Mucosa of descending colon (tissue), 3 donors: ENCODE measurements around the gene SENP6. TPM values are rescaled to one million over a fixed set of nuclear protein-coding genes. Genes with fewer than 3 reads are reported as not detected.
A peak's percentile ranks its signal among the peaks of the same experiment; 100 is the strongest.

ENCODE experiments used
- ATAC-seq: fragments of 200-7000 bp; cut with Tn5 transposase; one replicate; pipeline ENCODE4 v1.9.1; 2020; ENCODE audit warnings: mild to moderate bottlenecking, moderate library complexity
- DNase-seq, 3 donors: peaks; one replicate each; pipeline ENCODE4 v3.0.0-alpha.2; 2020
- H3K36me3 ChIP-seq: fragments of 200-600 bp; one replicate; pipeline ENCODE4 v1.8.0; 2021; ENCODE audit warnings: low read depth, mild to moderate bottlenecking
- H3K4me1 ChIP-seq: fragments of 200-600 bp; one replicate; pipeline ENCODE4 v1.8.0; 2021; ENCODE audit warnings: low read depth, mild to moderate bottlenecking
- H3K4me3 ChIP-seq: fragments of 200-600 bp; one replicate; pipeline ENCODE4 v1.8.0; 2021; ENCODE audit warnings: mild to moderate bottlenecking
- H3K9me3 ChIP-seq: fragments of 200-600 bp; one replicate; pipeline ENCODE4 v1.8.0; 2021; ENCODE audit warnings: mild to moderate bottlenecking
- intact Hi-C, 2 donors: fragments of 100-400 bp; cut with DNase I in 1 of 2; cut with micrococcal nuclease in 1 of 2; formaldehyde crosslinking; loops; one replicate each; pipeline versions ENCODE4 v1.11.0 to v1.11.1; 2022; cut with DNase I, micrococcal nuclease
- total RNA-seq, 3 donors: library from RNA; stranded (reverse); fragmentation: NEBNext Ultra II Directional in 2 of 3; extraction: Animal tissue kit (Norgen Biotek cat#: 25700) in 2 of 3; gene quantifications; one replicate each; pipeline versions ENCODE4 v1.2.1 to v1.2.4, GENCODE V29; 2021 to 2023
- TF ChIP-seq, protein P1 (sequence below): fragments of 200-600 bp; IDR thresholded peaks from one replicate; pipeline ENCODE4 v1.8.0; 2022; ENCODE audit warnings: antibody characterized with exemption, mild to moderate bottlenecking
- donor health status: DM: no; HTN: no; CAD: no; lungs with moderate emphysema.
- donor health status: DM: no; HTN: no; CAD: no.
- donor health status: DM: no; HTN: yes; CAD: no.

The SENP6 gene
- total RNA-seq, 3 donors from 2014 or later = 72.2 to 117 (median 84.4) TPM

DNA sequence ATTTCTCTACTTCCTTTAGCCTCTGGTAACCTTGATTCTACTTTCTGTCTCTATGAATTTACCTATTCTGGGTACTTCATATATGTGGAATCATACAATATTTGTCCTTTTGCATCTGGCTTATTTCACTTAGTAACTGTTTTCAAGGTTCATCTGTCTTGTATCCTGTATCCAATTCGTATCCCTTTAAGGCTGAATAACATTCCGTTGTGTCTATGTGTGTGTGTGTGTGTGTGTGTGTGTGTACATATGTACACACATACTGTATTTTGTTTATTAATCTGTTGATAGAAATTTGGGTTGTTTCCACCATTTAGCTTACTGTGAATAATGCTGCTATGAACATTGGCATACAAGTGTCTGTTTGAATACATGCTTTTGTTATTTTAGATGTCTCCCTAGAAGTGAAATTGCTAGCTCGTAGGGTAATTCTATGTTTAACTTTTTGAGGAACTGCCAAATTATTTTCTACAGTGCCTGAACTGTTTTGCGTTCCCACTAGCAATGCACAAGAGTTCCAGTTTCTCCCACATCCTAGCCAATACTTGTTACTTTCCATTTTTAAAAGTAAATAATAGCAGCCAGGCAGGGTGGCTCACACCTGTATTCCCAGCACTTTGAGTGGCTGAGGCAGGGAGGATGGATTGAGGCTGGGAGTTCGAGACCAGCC, 17.7 kb downstream of the SENP6 start:
- ATAC-seq = peak; percentile 20
- TF ChIP-seq, protein P1, sequence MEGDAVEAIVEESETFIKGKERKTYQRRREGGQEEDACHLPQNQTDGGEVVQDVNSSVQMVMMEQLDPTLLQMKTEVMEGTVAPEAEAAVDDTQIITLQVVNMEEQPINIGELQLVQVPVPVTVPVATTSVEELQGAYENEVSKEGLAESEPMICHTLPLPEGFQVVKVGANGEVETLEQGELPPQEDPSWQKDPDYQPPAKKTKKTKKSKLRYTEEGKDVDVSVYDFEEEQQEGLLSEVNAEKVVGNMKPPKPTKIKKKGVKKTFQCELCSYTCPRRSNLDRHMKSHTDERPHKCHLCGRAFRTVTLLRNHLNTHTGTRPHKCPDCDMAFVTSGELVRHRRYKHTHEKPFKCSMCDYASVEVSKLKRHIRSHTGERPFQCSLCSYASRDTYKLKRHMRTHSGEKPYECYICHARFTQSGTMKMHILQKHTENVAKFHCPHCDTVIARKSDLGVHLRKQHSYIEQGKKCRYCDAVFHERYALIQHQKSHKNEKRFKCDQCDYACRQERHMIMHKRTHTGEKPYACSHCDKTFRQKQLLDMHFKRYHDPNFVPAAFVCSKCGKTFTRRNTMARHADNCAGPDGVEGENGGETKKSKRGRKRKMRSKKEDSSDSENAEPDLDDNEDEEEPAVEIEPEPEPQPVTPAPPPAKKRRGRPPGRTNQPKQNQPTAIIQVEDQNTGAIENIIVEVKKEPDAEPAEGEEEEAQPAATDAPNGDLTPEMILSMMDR = no peak
- no peak for DNase-seq
- intact Hi-C loops = no loop called here
- H3K36me3 ChIP-seq = no peaks in the 10 kb centered on the region
- no peak overlapping the region for H3K4me3 ChIP-seq
- peaks cover 34% of the 10 kb centered on the region for H3K4me1 ChIP-seq
- H3K9me3 ChIP-seq = no peaks in the 10 kb centered on the region

DNA sequence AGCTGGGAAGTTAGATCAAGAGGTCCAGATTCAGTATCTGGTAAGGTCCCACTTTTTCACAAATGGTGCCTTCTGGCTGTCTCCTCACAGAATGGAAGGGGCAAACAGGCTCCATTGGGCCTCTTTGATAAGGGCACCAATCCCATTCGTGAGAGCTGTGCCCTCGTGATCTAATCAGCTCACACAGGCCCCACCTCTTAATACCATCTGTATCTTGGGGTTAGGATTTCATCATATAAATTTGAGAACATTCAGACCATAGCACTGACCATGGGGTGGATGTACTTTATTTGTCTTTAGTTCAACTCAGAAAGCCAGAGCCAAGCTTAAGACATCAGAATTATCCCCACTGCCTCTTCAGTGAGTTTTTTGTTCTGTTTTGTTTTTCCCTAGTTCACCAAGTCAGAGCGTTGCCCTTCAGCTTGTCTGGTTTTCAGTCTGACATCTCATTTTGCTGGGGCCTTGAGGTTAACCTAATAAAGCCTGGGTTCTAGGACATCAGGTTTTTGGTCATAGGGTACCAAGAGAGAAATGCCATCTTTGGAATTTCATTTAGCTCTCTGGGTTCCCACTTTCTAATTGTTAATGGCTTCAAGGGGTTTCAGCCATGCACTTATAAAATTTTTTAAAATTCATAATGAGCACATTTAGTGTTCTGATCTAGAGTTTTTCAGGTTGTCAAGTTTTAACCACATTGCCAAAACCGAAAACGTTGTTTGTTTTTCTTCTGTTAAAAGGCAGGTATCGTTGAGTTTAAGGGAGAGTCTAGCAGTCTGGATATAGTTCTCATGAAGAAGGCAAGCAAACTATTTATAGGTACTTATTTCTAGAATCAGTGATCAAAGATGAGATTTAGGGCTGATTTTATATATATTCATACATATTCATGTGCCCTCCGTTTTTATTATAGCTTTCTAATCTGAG, 19.0 kb downstream of the SENP6 start:
- TF ChIP-seq, protein P1 = no peak
- intact Hi-C loops = no loop called here
- H3K4me1 ChIP-seq = peaks cover 23% of the 10 kb centered on the region
- H3K9me3 ChIP-seq = no peaks in the 10 kb centered on the region
- no peaks in the 10 kb centered on the region for H3K36me3 ChIP-seq
- H3K4me3 ChIP-seq = no peak overlapping the region
- DNase-seq (no peak), ATAC-seq (no peak)

DNA sequence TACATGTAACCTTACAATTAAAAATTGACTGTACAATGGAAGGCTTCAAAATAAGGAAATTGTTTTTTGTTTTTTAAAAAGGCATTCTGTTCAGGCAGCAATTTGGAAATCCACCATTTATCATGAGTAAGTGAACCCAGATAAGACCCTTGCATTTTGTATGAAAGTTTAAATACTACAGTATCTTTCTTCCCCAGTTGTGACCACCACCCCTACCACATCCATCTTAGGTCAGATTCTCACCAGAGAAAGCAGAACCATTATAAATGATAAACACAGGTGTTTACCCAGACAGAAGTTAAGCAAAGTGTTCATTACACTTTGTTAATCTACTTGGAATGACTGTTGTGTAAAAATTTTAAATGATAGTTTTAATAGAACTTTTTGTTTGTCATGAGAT, 20.2 kb downstream of the SENP6 start:
- H3K36me3 ChIP-seq = no peaks in the 10 kb centered on the region
- TF ChIP-seq, protein P1 = no peak
- H3K4me3 ChIP-seq = no peak overlapping the region
- H3K4me1 ChIP-seq = peaks cover 21% of the 10 kb centered on the region
- DNase-seq (no peak), ATAC-seq (no peak)
- intact Hi-C loops = no loop called here
- H3K9me3 ChIP-seq = no peaks in the 10 kb centered on the region

DNA sequence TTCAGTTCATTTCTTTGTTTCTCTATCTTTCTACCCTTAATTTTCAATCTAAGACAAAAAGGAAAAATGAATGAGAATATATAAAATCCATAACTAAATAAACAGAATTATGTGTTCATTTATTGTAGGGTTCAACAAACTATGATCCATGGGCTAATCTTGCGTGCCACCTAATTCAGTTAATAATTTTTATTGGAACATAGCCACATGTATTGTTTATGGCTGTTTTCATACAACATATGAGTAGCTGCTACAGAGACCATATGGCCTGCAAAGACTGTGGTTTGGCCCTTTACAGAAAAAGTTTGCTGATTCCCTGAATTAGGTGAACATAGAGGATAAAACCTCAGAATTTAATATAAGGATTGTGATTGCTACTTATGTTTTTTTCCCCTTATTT, 21.8 kb downstream of the SENP6 start:
- Histone ChIP-seq H3K36me3 (no peaks in the 10 kb centered on the region), H3K4me3 (no peak overlapping the region), H3K4me1 (peaks cover 12% of the 10 kb centered on the region), H3K9me3 (no peaks in the 10 kb centered on the region)
- ATAC-seq (no peak), DNase-seq (no peak)
- TF ChIP-seq, protein P1 = no peak
- intact Hi-C loops = no loop called here

DNA sequence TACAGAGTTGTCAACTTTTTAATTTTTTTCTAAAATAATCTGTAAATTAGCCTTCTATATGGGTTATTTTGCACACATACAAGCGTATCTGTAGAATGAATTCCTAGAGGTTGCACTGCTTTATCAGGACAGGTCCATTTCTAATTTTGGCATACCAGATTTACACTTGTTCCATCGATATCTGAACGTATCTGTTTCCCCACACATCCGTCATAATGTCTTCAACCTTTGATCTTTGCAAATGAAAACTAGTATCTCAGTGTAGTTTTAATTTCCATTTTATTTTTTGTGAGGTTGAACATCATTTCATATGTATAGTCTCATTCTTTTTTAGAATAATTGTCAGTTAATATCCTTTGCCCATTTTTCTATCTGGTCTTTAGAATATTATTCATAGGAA, 22.7 kb downstream of the SENP6 start:
- ATAC-seq (no peak), DNase-seq (no peak)
- intact Hi-C loops = no loop called here
- H3K4me3 ChIP-seq = no peak overlapping the region
- no peaks in the 10 kb centered on the region for H3K36me3 ChIP-seq
- TF ChIP-seq, protein P1 = no peak
- peaks cover 4% of the 10 kb centered on the region for H3K4me1 ChIP-seq
- H3K9me3 ChIP-seq = no peaks in the 10 kb centered on the region
